OCI-LY7 (cell line): ENCODE results near the gene BAIAP2L2. TPM values are rescaled to one million over a fixed set of nuclear protein-coding genes. Genes with fewer than 3 reads are reported as not detected.

Experiments
- BruUV-seq: library from RNA; stranded (reverse); fragments of 400-500 nt; replicated peaks from 2 replicates; lab custom pipeline; 2021; lab: Mats Ljungman, UMichigan
- CTCF ChIA-PET: fragments of 300-600 bp; sonication (Branson Sonifier 250); formaldehyde crosslinking; loops from one replicate; lab custom pipeline; 2022; ENCODE audit warnings: antibody characterized with exemption; ENCODE audit not compliant: unreplicated experiment; lab: Charles Lee
- POLR2A ChIA-PET: fragments of 300-600 bp; sonication (Branson Sonifier 250); formaldehyde crosslinking; loops from one replicate; lab custom pipeline; 2022; ENCODE audit warnings: antibody characterized with exemption; lab: Charles Lee
- DNase-seq: peaks from one replicate; pipeline ENCODE4 v3.0.0-alpha.2; 2015; ENCODE audit warnings: low spot score
- H2AFZ ChIP-seq: fragments of 200-600 bp; sonication (generic), shearing (Covaris generic); 2 replicates; pipeline ENCODE4 v1.6.1; 2014; ENCODE audit warnings: mild to moderate bottlenecking, antibody characterized with exemption, low read length, moderate library complexity
- H3K27ac ChIP-seq: fragments of 200-600 bp; sonication (generic); 2 replicates; pipeline ENCODE4 v1.5.1; 2014; ENCODE audit warnings: mixed run types, low read depth, mild to moderate bottlenecking, moderate library complexity, low read length, inconsistent platforms; ENCODE audit not compliant: poor library complexity, severe bottlenecking
- H3K36me3 ChIP-seq: fragments of 200-600 bp; sonication (generic); 2 replicates; pipeline ENCODE4 v1.6.1; 2014; ENCODE audit warnings: mild to moderate bottlenecking, antibody characterized with exemption, low read length, moderate library complexity, mixed read lengths; ENCODE audit not compliant: insufficient read depth
- H3K4me1 ChIP-seq: fragments of 200-600 bp; sonication (generic); 2 replicates; pipeline ENCODE4 v1.5.1; 2014; ENCODE audit warnings: mild to moderate bottlenecking, low read length; ENCODE audit not compliant: insufficient read depth, poor library complexity, severe bottlenecking
- H3K4me2 ChIP-seq: fragments of 200-600 bp; sonication (generic); 2 replicates; pipeline ENCODE4 v1.6.1; 2014; ENCODE audit warnings: mild to moderate bottlenecking, low read length
- H3K4me3 ChIP-seq: fragments of 200-600 bp; sonication (generic); 2 replicates; pipeline ENCODE4 v1.5.1; 2014; ENCODE audit warnings: mild to moderate bottlenecking, low read depth, low read length; ENCODE audit not compliant: poor library complexity, severe bottlenecking
- H3K79me2 ChIP-seq: fragments of 200-600 bp; sonication (generic); 2 replicates; pipeline ENCODE4 v1.6.1; 2016; ENCODE audit warnings: low read depth, mild to moderate bottlenecking, low read length, moderate library complexity, mixed read lengths; ENCODE audit not compliant: insufficient read depth
- H3K9me2 ChIP-seq: fragments of 200-600 bp; sonication (generic); 2 replicates; pipeline ENCODE4 v1.6.1; 2016; ENCODE audit warnings: mild to moderate bottlenecking, low read length, mixed read lengths; ENCODE audit not compliant: insufficient read depth
- H3K9me3 ChIP-seq: fragments of 200-600 bp; sonication (generic); 2 replicates; pipeline ENCODE4 v1.6.1; 2014; ENCODE audit warnings: mild to moderate bottlenecking, mixed run types, low read length, mixed read lengths
- H4K20me1 ChIP-seq: fragments of 200-600 bp; sonication (generic); 2 replicates; pipeline ENCODE4 v1.6.1; 2014; ENCODE audit warnings: mild to moderate bottlenecking, antibody characterized with exemption, low read length, moderate library complexity, mixed read lengths; ENCODE audit not compliant: insufficient read depth
- CTCF ChIP-seq: fragments of 200-600 bp; sonication (generic); conservative IDR thresholded peaks from 2 replicates; pipeline ENCODE4 v1.5.1; 2014; ENCODE audit warnings: mild to moderate bottlenecking, antibody characterized with exemption, low read length, moderate library complexity, mixed read lengths
- EZH2phosphoT487 ChIP-seq: fragments of 200-600 bp; sonication (generic); IDR thresholded peaks from 2 replicates; pipeline ENCODE4 v1.6.1; 2018; ENCODE audit warnings: low read depth, borderline replicate concordance, mild to moderate bottlenecking, mixed run types, antibody characterized with exemption, low read length, moderate library complexity, mixed read lengths
- intact Hi-C: fragments of 100-400 bp; cut with micrococcal nuclease; formaldehyde crosslinking; loops from one replicate; pipeline ENCODE4 v1.10.0; 2022; ENCODE audit not compliant: unreplicated experiment
- total RNA-seq, 2 experiments: library from RNA; depleted of rRNA in 1 of 2; stranded (reverse); fragments of >200 nt in 1 of 2; shearing (Covaris generic) in 1 of 2; gene quantifications; 2 replicates each; pipeline ENCODE4 v1.2.3, GENCODE V29; 2014 to 2022

The BAIAP2L2 gene
- total RNA-seq, 2 experiments from 2014 or later, result 0.35 to 1.9 TPM

- no TSS peak for BruUV-seq
- Histone ChIP-seq H2AFZ (no peak overlapping the region), H3K9me3 (no peaks in the 10 kb centered on the region), H3K4me1 (no peaks in the 10 kb centered on the region), H3K9me2 (no peaks in the 10 kb centered on the region), H3K36me3 (no peaks in the 10 kb centered on the region), H4K20me1 (no peaks in the 10 kb centered on the region), H3K27ac (no peak overlapping the region), H3K4me3 (no peak overlapping the region), H3K79me2 (no peaks in the 10 kb centered on the region), H3K4me2 (no peak overlapping the region)
- TF ChIP-seq EZH2phosphoT487 (no peak), CTCF (no peak)
- ChIA-PET POLR2A (no interaction called here), CTCF (no interaction called here)
- intact Hi-C loops, result no loop called here
- no peak for DNase-seq
Measured at GRCh38 chr22:38108561-38109319, 1.7 kb downstream of the BAIAP2L2 start.

- H3K36me3 ChIP-seq, result no peaks in the 10 kb centered on the region
- no peak overlapping the region for H2AFZ ChIP-seq
- H3K4me2 ChIP-seq, result no peak overlapping the region
- H4K20me1 ChIP-seq, result no peaks in the 10 kb centered on the region
- intact Hi-C loops, result no loop called here
- H3K4me1 ChIP-seq, result no peaks in the 10 kb centered on the region
- no peak overlapping the region for H3K4me3 ChIP-seq
- no peaks in the 10 kb centered on the region for H3K79me2 ChIP-seq
- POLR2A ChIA-PET, result no interaction called here
- no TSS peak for BruUV-seq
- no peak for DNase-seq
- CTCF ChIA-PET, result no interaction called here
- no peaks in the 10 kb centered on the region for H3K9me2 ChIP-seq
- no peaks in the 10 kb centered on the region for H3K9me3 ChIP-seq
- TF ChIP-seq CTCF (no peak), EZH2phosphoT487 (no peak)
- no peak overlapping the region for H3K27ac ChIP-seq
Measured at GRCh38 chr22:38107692-38108515, 2.6 kb downstream of the BAIAP2L2 start.
